ENCODE data around the gene EGLN1. TPM values are rescaled to one million over a fixed set of nuclear protein-coding genes. Genes with fewer than 3 reads are reported as not detected.

EGLN1 gene
- total RNA-seq, 1 donor from 2014 or later: 47.8 TPM

DNA sequence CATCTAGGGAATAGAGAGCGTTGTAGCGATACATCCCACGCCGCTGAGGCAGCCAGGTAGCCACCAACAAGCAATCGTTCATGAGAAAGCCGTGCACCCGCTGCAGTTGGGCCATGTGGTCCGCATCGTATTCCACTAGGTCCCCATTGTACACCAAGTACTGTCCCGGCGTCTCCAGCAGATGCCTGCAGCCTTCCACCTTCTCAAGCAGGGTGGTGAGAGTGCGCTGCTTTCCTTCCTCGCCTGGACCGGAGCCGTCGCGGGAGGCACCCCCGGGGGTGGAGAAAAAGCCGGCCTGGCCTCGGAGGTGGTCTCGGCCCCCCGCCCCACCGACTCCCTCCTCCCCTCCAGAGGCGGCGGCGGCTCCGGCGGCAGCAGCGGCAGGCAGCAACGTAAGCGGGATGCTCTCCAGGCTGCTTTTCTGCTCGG is 85.0 kb downstream of the EGLN1 start:
- intact Hi-C loops (cut with DNase I): loop anchor here (1.0 to 5.0 kb wide), 3 partner anchors 86 to 191 kb away; partner anchors contain the start of genes EGLN1, GNPAT and TSNAX
- Histone ChIP-seq H3K27me3 (no peaks in the 10 kb centered on the region), H3K27ac (peak overlapping the region; percentile 92 to 97), H3K36me3 (peaks cover 0 to 6% of the 10 kb centered on the region in 2 donors), H3K4me1 (peaks cover 8 to 40% of the 10 kb centered on the region in 2 donors), H3K4me3 (peak overlapping the region; percentile 81 to 90), H3K9me3 (no peaks in the 10 kb centered on the region)
- TF ChIP-seq, protein P1, sequence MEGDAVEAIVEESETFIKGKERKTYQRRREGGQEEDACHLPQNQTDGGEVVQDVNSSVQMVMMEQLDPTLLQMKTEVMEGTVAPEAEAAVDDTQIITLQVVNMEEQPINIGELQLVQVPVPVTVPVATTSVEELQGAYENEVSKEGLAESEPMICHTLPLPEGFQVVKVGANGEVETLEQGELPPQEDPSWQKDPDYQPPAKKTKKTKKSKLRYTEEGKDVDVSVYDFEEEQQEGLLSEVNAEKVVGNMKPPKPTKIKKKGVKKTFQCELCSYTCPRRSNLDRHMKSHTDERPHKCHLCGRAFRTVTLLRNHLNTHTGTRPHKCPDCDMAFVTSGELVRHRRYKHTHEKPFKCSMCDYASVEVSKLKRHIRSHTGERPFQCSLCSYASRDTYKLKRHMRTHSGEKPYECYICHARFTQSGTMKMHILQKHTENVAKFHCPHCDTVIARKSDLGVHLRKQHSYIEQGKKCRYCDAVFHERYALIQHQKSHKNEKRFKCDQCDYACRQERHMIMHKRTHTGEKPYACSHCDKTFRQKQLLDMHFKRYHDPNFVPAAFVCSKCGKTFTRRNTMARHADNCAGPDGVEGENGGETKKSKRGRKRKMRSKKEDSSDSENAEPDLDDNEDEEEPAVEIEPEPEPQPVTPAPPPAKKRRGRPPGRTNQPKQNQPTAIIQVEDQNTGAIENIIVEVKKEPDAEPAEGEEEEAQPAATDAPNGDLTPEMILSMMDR (IDR thresholded peaks at IDR 0.05): no peak
- DNase-seq (ENCODE audit: low spot score in 2 of 2): peak in 1 of 2 donors; percentile 73

DNA sequence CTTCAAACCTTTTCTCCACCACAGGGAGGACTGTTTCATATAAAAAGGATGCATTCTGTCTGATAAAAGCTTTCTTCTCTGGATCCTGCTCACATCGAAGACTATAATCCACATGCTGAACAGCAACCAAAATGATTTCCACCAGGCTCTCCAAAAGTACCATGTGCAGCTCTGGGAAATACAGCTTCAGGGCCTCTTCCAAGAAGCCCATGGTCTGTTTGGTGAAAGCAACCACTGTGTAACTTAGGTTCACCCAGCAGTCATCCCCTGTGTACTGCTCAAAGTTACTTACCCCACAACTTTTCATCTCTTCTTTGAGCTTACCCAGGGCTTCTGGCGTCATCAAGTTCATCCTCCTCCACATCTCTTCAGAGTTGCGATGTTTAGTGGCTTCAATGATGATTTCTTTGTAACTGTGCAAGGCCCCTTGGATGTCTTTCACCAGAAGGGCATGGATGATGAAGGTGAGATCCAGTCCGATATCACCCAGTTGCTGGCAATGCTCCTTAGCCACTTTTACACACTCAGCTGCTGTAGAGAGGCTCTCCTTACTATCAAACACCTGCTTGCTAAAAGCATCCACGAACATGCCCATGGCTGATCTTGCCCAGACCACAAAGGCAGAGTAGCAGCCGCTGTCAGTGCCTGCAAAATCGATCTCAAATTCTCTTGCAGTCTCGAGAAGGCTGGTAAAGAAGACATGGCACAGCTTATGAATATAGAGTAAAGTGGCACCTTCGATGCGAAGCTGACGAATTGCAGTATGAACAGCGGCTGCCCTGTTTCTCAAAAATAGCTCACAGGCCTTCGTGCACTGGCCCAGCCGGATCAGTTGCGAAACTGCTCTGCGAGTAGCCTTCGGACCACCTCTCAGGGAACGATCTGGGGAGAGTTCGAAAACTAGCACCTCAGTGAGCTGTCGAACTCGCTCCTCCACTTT is 86.2 kb downstream of the EGLN1 start:
- H3K36me3 ChIP-seq: peaks cover 0 to 6% of the 10 kb centered on the region in 2 donors
- peak overlapping the region; percentile 81 to 90 for H3K4me3 ChIP-seq
- no peaks in the 10 kb centered on the region for H3K27me3 ChIP-seq
- TF ChIP-seq, protein P1 (IDR thresholded peaks at IDR 0.05): no peak
- no peak for DNase-seq (ENCODE audit: low spot score in 2 of 2)
- H3K4me1 ChIP-seq: peaks cover 8 to 40% of the 10 kb centered on the region in 2 donors
- intact Hi-C loops (cut with DNase I): loop anchor here (2.0 to 5.0 kb wide), 2 partner anchors 87 to 94 kb away; partner anchors contain the start of genes EGLN1 and GNPAT
- H3K27ac ChIP-seq: no peak overlapping the region
- H3K9me3 ChIP-seq: no peaks in the 10 kb centered on the region

DNA sequence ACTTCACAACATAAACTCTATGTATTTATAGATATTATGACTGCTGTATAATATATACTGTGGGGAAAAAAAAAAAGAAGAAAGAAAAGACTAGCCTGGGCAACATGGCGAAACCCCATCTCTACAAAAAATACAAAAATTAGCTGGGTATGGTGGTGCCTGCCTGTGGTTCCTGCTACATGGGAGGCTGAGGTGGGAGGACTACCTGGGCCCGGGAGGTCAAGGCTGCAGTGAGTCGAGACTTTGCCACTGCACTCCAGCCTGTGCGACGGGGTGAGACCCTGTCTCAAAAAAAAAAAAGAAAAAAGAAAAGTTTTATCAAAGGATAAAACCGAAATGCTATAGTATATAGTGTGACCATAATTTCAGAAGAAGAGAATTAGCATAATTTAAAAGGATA is 87.1 kb downstream of the EGLN1 start:
- peaks cover 8 to 40% of the 10 kb centered on the region in 2 donors for H3K4me1 ChIP-seq
- H3K27me3 ChIP-seq: no peaks in the 10 kb centered on the region
- no peaks in the 10 kb centered on the region for H3K9me3 ChIP-seq
- TF ChIP-seq, protein P1 (IDR thresholded peaks at IDR 0.05): no peak
- DNase-seq (ENCODE audit: low spot score in 2 of 2): no peak
- H3K36me3 ChIP-seq: peaks cover 0 to 6% of the 10 kb centered on the region in 2 donors
- H3K4me3 ChIP-seq: peak overlapping the region; percentile 81 to 90
- no peak overlapping the region for H3K27ac ChIP-seq
- intact Hi-C loops (cut with DNase I): loop anchor here (5.0 kb wide), 1 partner anchor 93 kb away; the partner anchor contains the start of gene GNPAT

- intact Hi-C loops (cut with DNase I): no loop called here
Measured at GRCh38 chr1:231334079-231334666, 87.9 kb downstream of the EGLN1 start.

GRCh38 chr1:231332761-231333160 is 89.3 kb downstream of the EGLN1 start:
- Histone ChIP-seq H3K27ac (no peak overlapping the region), H3K27me3 (no peaks in the 10 kb centered on the region), H3K9me3 (no peaks in the 10 kb centered on the region), H3K36me3 (peaks cover 0 to 6% of the 10 kb centered on the region in 2 donors), H3K4me3 (no peak overlapping the region), H3K4me1 (peaks cover 5 to 34% of the 10 kb centered on the region in 2 donors)
- DNase-seq (ENCODE audit: low spot score in 2 of 2): no peak
- intact Hi-C loops (cut with DNase I): no loop called here
- TF ChIP-seq, protein P1 (IDR thresholded peaks at IDR 0.05): no peak

More at GRCh38 chr1:231334079-231334666, 87.9 kb downstream of the EGLN1 start:
- peak overlapping the region; percentile 37 to 81 for H3K4me3 ChIP-seq
- H3K27me3 ChIP-seq: no peaks in the 10 kb centered on the region
- peaks cover 0 to 6% of the 10 kb centered on the region in 2 donors for H3K36me3 ChIP-seq
- DNase-seq (ENCODE audit: low spot score in 2 of 2): no peak
- H3K9me3 ChIP-seq: no peaks in the 10 kb centered on the region
- no peak overlapping the region for H3K27ac ChIP-seq
- TF ChIP-seq, protein P1 (IDR thresholded peaks at IDR 0.05): no peak
- H3K4me1 ChIP-seq: peaks cover 6 to 37% of the 10 kb centered on the region in 2 donors

Data from ascending aorta (tissue), 2 donors.